Measurements from ENCODE around the gene AMOTL1. TPM values are rescaled to one million over a fixed set of nuclear protein-coding genes. Genes with fewer than 3 reads are reported as not detected.

AMOTL1 gene
- total RNA-seq, 4 donors from 2014 or later, result 34.1 to 51.2 (median 41.0) TPM

DNA sequence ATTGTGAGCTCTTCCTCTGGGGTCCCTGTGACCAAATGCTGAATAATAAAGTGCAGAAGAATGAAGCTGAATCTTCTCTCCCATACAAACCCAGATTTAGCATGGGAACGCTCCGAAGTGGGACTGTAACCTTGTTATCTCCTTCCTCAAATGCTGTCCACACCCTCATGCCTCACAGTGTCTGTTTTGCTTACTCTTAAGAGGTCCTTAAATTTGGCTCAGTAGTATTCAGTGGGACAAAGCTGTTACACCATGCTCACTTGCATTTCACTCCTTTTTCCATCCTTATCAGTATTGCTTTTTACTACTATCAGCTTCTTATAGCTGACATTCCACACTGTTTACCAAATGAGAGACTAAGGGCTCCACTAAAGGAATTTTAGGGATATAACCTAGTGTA is 13.8 kb upstream of the AMOTL1 start:
- Histone ChIP-seq H3K36me3 (no peaks in the 10 kb centered on the region), H3K9me3 (no peaks in the 10 kb centered on the region), H3K4me1 (peaks cover 0 to 8% of the 10 kb centered on the region in 2 donors), H3K4me3 (replicated peaks in 1 of 3) (no peak overlapping the region), H3K27me3 (no peaks in the 10 kb centered on the region), H3K27ac (no peak overlapping the region)
- WGBS, 2 donors, result 61 to 86% methylated on average over 2 of the region's 2 CpGs
- intact Hi-C loops (cut with DNase I), result no loop called here
- TF ChIP-seq POLR2A (IDR thresholded peaks at IDR 0.05), result no peak
- TF ChIP-seq, protein P1, sequence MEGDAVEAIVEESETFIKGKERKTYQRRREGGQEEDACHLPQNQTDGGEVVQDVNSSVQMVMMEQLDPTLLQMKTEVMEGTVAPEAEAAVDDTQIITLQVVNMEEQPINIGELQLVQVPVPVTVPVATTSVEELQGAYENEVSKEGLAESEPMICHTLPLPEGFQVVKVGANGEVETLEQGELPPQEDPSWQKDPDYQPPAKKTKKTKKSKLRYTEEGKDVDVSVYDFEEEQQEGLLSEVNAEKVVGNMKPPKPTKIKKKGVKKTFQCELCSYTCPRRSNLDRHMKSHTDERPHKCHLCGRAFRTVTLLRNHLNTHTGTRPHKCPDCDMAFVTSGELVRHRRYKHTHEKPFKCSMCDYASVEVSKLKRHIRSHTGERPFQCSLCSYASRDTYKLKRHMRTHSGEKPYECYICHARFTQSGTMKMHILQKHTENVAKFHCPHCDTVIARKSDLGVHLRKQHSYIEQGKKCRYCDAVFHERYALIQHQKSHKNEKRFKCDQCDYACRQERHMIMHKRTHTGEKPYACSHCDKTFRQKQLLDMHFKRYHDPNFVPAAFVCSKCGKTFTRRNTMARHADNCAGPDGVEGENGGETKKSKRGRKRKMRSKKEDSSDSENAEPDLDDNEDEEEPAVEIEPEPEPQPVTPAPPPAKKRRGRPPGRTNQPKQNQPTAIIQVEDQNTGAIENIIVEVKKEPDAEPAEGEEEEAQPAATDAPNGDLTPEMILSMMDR (IDR thresholded peaks at IDR 0.05), result no peak
- DNase-seq, result no peak

DNA sequence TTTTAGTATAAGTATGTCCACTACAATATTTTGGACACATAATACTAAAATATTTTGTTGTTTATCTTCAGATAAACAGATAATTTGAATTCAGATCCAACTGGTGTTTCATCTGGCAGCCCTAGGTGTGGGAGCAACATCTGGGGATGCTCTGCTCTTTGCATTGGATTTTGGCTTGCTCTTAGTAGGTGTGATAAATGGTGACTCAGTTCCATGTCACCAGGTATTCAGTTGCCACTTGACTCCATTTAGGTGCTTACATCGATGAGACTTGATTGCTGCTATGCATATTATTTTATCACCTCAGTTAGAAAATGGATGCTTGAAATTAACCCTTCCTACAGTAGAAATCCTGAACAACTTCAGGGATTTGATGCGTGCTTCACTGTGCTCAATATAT is 13.3 kb upstream of the AMOTL1 start:
- no peak for DNase-seq
- 87 to 95% methylated on average over 2 of the region's 2 CpGs for WGBS, 2 donors
- no peaks in the 10 kb centered on the region for H3K9me3 ChIP-seq
- no peak overlapping the region for H3K27ac ChIP-seq
- H3K4me1 ChIP-seq, result peaks cover 0 to 8% of the 10 kb centered on the region in 2 donors
- H3K27me3 ChIP-seq, result no peaks in the 10 kb centered on the region
- no peaks in the 10 kb centered on the region for H3K36me3 ChIP-seq
- H3K4me3 ChIP-seq (replicated peaks in 1 of 3), result no peak overlapping the region
- intact Hi-C loops (cut with DNase I), result no loop called here
- no peak for TF ChIP-seq POLR2A (IDR thresholded peaks at IDR 0.05)
- TF ChIP-seq, protein P1 (IDR thresholded peaks at IDR 0.05), result no peak

DNA sequence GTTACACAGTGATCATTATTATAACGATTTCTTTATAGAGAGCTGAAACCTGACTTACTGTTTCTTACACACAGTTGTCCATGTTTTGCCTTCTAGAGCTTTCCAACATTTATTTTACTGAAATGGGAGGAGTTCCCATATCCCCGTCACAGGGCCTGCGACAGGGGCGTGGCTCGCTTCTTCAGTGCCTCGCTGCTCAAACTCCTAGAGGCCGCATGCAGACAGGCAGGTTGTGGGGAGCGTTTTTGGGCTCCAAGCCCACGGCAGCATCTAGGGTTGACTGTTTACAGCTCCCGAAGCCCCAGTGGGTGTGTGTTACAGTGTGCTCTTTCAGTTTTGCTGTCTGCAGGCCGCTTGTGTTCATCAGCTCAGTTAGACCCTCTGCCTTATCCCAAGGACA is 12.7 kb upstream of the AMOTL1 start:
- no peak for DNase-seq
- H3K4me3 ChIP-seq (replicated peaks in 1 of 3), result no peak overlapping the region
- intact Hi-C loops (cut with DNase I), result no loop called here
- no peaks in the 10 kb centered on the region for H3K27me3 ChIP-seq
- H3K36me3 ChIP-seq, result no peaks in the 10 kb centered on the region
- no peak overlapping the region for H3K27ac ChIP-seq
- 95 to 97% methylated on average over 11 of the region's 11 CpGs for WGBS, 2 donors
- TF ChIP-seq POLR2A (IDR thresholded peaks at IDR 0.05), result no peak
- TF ChIP-seq, protein P1 (IDR thresholded peaks at IDR 0.05), result no peak
- no peaks in the 10 kb centered on the region for H3K9me3 ChIP-seq
- peaks cover 0 to 4% of the 10 kb centered on the region in 2 donors for H3K4me1 ChIP-seq

DNA sequence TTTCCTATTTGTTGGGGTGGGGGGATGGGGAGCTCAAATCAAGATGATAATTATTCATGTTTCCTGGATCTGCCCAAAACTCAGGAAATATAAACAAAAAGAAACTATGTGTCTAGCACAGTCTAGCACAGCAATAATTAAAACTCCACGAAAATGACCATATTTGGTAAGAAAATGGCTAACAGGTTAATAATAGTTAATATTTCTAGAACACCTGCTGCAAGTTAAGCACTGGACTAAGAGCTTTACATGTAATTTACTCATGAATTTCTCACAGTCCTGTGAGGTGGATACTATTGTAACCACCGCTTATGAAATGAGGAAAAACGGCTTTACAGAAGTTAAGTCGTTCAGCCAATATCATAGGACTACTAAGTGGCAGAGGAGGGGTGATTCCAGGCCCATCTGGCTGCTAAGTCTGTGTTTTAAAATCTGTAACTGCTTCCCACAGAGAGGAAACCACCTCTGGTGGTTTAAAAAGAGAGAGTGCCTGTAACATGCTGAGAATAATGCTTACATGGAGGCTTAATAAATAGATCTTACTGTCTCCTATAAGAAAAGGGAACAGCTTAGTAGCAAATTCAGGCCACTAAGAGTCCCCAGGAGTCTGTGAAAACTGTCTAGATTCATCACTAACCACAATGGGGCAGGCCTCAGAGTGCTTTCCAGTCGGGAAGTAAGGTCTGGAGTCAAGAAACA is 11.0 kb upstream of the AMOTL1 start:
- WGBS, 2 donors, result 76 to 82% methylated on average over 5 of the region's 5 CpGs
- intact Hi-C loops (cut with DNase I), result no loop called here
- TF ChIP-seq POLR2A (IDR thresholded peaks at IDR 0.05), result no peak
- TF ChIP-seq, protein P1 (IDR thresholded peaks at IDR 0.05), result no peak
- no peaks in the 10 kb centered on the region for H3K9me3 ChIP-seq
- no peaks in the 10 kb centered on the region for H3K27me3 ChIP-seq
- no peaks in the 10 kb centered on the region for H3K4me1 ChIP-seq
- DNase-seq, result no peak
- no peak overlapping the region for H3K4me3 ChIP-seq (replicated peaks in 1 of 3)
- H3K36me3 ChIP-seq, result no peaks in the 10 kb centered on the region
- no peak overlapping the region for H3K27ac ChIP-seq

DNA sequence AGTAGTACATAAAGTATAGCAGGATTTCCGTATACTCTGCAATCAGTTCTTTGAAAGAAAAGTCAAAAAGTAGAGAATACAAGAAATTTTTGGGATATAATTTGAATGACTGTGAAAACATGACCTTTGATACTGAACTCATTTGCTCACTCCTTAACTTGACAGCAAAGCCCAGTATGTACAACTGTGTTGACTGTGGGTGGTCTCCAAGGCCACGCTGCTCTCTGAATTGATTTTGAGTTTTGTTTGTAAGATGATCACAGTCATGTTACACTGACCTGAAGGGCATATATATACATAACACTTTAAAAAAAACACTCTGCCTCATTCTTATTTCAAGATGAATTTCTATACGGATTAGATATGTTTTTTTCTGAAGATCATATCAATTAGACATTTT is 9.5 kb upstream of the AMOTL1 start:
- H3K27ac ChIP-seq, result no peak overlapping the region
- no peaks in the 10 kb centered on the region for H3K27me3 ChIP-seq
- intact Hi-C loops (cut with DNase I), result no loop called here
- no peak overlapping the region for H3K4me3 ChIP-seq (replicated peaks in 1 of 3)
- no peak for DNase-seq
- WGBS, 2 donors, result 97 to 98% methylated on average over 3 of the region's 3 CpGs
- no peaks in the 10 kb centered on the region for H3K4me1 ChIP-seq
- TF ChIP-seq, protein P1 (IDR thresholded peaks at IDR 0.05), result no peak
- no peak for TF ChIP-seq POLR2A (IDR thresholded peaks at IDR 0.05)
- H3K36me3 ChIP-seq, result no peaks in the 10 kb centered on the region
- no peaks in the 10 kb centered on the region for H3K9me3 ChIP-seq
